Endothelial cell of umbilical vein (primary cell): ENCODE data around the gene DDX56. TPM values are rescaled to one million over a fixed set of nuclear protein-coding genes. Genes with fewer than 3 reads are reported as not detected.

ENCODE experiments used
- BruUV-seq: library from RNA; stranded (reverse); fragments of 400-500 nt; replicated peaks from 2 replicates; lab custom pipeline; 2021; lab: Mats Ljungman, UMichigan
- CTCF ChIA-PET: fragments of 300-600, 350-600 bp; sonication (Branson Sonifier 250); formaldehyde crosslinking; loops from one replicate; lab custom pipeline; 2021; ENCODE audit warnings: antibody characterized with exemption, inconsistent platforms; lab: Charles Lee
- POLR2A ChIA-PET: fragments of 300-600, 350-600 bp; sonication (Branson Sonifier 250); formaldehyde crosslinking; loops from one replicate; lab custom pipeline; 2021; ENCODE audit warnings: antibody characterized with exemption, inconsistent platforms; lab: Charles Lee
- DNase-seq: peaks from one replicate; pipeline ENCODE4 v3.0.0-alpha.2; 2011; ENCODE audit warnings: low read depth, low spot score
- FAIRE-seq: peaks from 2 replicates; lab custom pipeline; 2011; peaks lifted over from hg19 to GRCh38; lab: Jason Lieb, UNC
- H2AFZ ChIP-seq: 2 replicates; pipeline ENCODE4 v1.6.0; 2012; ENCODE audit warnings: low read depth, low read length, control low read depth, inconsistent platforms
- H3K27ac ChIP-seq: 2 replicates; pipeline ENCODE4 v1.5.1; 2011; ENCODE audit warnings: low read depth, mild to moderate bottlenecking, control low read depth, low read length, moderate library complexity; ENCODE audit not compliant: insufficient read depth
- H3K27me3 ChIP-seq, 2 experiments: 2 replicates each; pipeline versions ENCODE4 v1.6.0 to v1.6.1; 2011; ENCODE audit warnings: low read length in 2 of 2, mixed read lengths in 1 of 2; ENCODE audit not compliant: control insufficient read depth in 2 of 2, insufficient read depth in 2 of 2
- H3K36me3 ChIP-seq, 2 experiments: 2 replicates in 1 of 2; 3 replicates in 1 of 2; pipeline ENCODE4 v1.5.1; 2011; ENCODE audit warnings: low read length in 2 of 2, mild to moderate bottlenecking in 1 of 2, moderate library complexity in 1 of 2; ENCODE audit not compliant: control insufficient read depth in 2 of 2, insufficient read depth in 2 of 2; ENCODE audit errors: extremely low read depth in 1 of 2
- H3K4me1 ChIP-seq: 3 replicates; pipeline ENCODE4 v1.5.1; 2011; ENCODE audit warnings: mild to moderate bottlenecking, low read length; ENCODE audit not compliant: control insufficient read depth, insufficient read depth; ENCODE audit errors: extremely low read depth
- H3K4me2 ChIP-seq: 2 replicates; pipeline ENCODE4 v1.6.1; 2011; ENCODE audit warnings: low read length, control low read depth, mixed read lengths; ENCODE audit not compliant: insufficient read depth
- H3K4me3 ChIP-seq, 3 experiments: fragments of 200-600 bp in 1 of 3; sonication (generic), shearing (Covaris generic) in 1 of 3; replicated peaks in 1 of 3; 2 replicates each; pipeline ENCODE4 v1.5.1; 2011 to 2016; ENCODE audit warnings: control low read depth in 3 of 3, low read length in 3 of 3, mild to moderate bottlenecking in 2 of 3, inconsistent platforms in 1 of 3, low read depth in 1 of 3, moderate library complexity in 1 of 3; ENCODE audit not compliant: insufficient read depth in 1 of 3
- H3K79me2 ChIP-seq: 2 replicates; pipeline ENCODE4 v1.6.0; 2012; ENCODE audit warnings: low read length, inconsistent platforms; ENCODE audit not compliant: control insufficient read depth, insufficient read depth
- H3K9ac ChIP-seq: replicated peaks from 2 replicates; pipeline ENCODE3; 2011; ENCODE audit warnings: low read length, control low read depth; ENCODE audit not compliant: insufficient read depth; ENCODE audit errors: extremely low read depth
- H3K9me1 ChIP-seq: replicated peaks from 3 replicates; pipeline ENCODE4 v1.6.0; 2011; ENCODE audit warnings: mild to moderate bottlenecking, low read length; ENCODE audit not compliant: control insufficient read depth, insufficient read depth; ENCODE audit errors: extremely low read depth
- H3K9me3 ChIP-seq: replicated peaks from 2 replicates; pipeline ENCODE4 v1.5.1; 2012; ENCODE audit warnings: low read length, inconsistent platforms; ENCODE audit not compliant: control insufficient read depth, insufficient read depth
- H4K20me1 ChIP-seq: replicated peaks from 2 replicates; pipeline ENCODE3; 2011; ENCODE audit warnings: mild to moderate bottlenecking, low read length; ENCODE audit not compliant: control insufficient read depth, insufficient read depth; ENCODE audit errors: extremely low read depth
- CTCF ChIP-seq, 2 donors: IDR thresholded peaks; 1 replicate in 1 of 2; 2 replicates in 1 of 2; pipeline ENCODE4 v1.5.1; 2011; ENCODE audit warnings: low read length in 2 of 2, mild to moderate bottlenecking in 2 of 2, moderate library complexity in 2 of 2, control low read depth in 1 of 2, inconsistent platforms in 1 of 2, low read depth in 1 of 2; ENCODE audit not compliant: insufficient read depth in 1 of 2; ENCODE audit errors: extremely low read depth in 1 of 2
- EZH2 ChIP-seq: IDR thresholded peaks from 2 replicates; pipeline ENCODE4 v1.6.1; 2012; ENCODE audit warnings: borderline replicate concordance, low read depth, mild to moderate bottlenecking, moderate library complexity, low read length, inconsistent platforms; ENCODE audit not compliant: severe bottlenecking
- FOS ChIP-seq: IDR thresholded peaks from 2 replicates; pipeline ENCODE4 v1.6.1; 2011; ENCODE audit warnings: mild to moderate bottlenecking, low read length, moderate library complexity, borderline replicate concordance; ENCODE audit not compliant: insufficient read depth
- GATA2 ChIP-seq: IDR thresholded peaks from 2 replicates; pipeline ENCODE4 v1.7.0; 2011; ENCODE audit warnings: low read depth, mild to moderate bottlenecking, moderate library complexity, mixed read lengths, low read length; ENCODE audit not compliant: insufficient read length, insufficient read depth
- JUN ChIP-seq: IDR thresholded peaks from 2 replicates; pipeline ENCODE4 v1.6.1; 2011; ENCODE audit warnings: borderline replicate concordance, low read depth; ENCODE audit not compliant: insufficient read length, insufficient read depth
- MAX ChIP-seq: IDR thresholded peaks from 2 replicates; pipeline ENCODE4 v1.6.1; 2011; ENCODE audit not compliant: insufficient read depth, insufficient read length
- MYC ChIP-seq: IDR thresholded peaks from one replicate; pipeline ENCODE4 v1.6.1; 2011; ENCODE audit warnings: mild to moderate bottlenecking, low read depth, low read length
- POLR2A ChIP-seq: IDR thresholded peaks from 2 replicates; pipeline ENCODE4 v1.6.1; 2012; ENCODE audit warnings: low read depth, mild to moderate bottlenecking, control low read depth, low read length
- POLR2AphosphoS5 ChIP-seq: IDR thresholded peaks from 2 replicates; pipeline ENCODE4 v1.6.1; 2012; ENCODE audit warnings: low read depth, mild to moderate bottlenecking, control low read depth, low read length, moderate library complexity; ENCODE audit not compliant: insufficient read depth
- dilution Hi-C: fragments of 300-500 bp; cut with MboI; formaldehyde crosslinking; loops from one replicate; pipeline ENCODE4 v1.15.0; 2019; ENCODE audit warnings: low sequenced_read_pairs; ENCODE audit not compliant: extremely low pct_ligation_motif_present
- intact Hi-C: fragments of 100-400 bp; cut with micrococcal nuclease; formaldehyde crosslinking; loops from one replicate; pipeline ENCODE4 v1.10.0; 2022
- polyA plus RNA-seq, 4 experiments: library from polyadenylated mRNA; depleted of rRNA in 3 of 4; stranded (reverse) in 3 of 4; unstranded in 1 of 4; fragments of >200 nt; gene quantifications; 2 replicates each; pipeline versions ENCODE4 v1.2.1 to v1.2.3, GENCODE V29; 2011 to 2012; ENCODE audit warnings: missing spikeins in 1 of 4
- total RNA-seq: library from RNA; stranded (reverse); gene quantifications from 2 replicates; pipeline ENCODE4 v1.2.3, GENCODE V29; 2021

DDX56 gene
- total and polyA plus RNA-seq, 2 donors (not counting 3 experiments of a cell fraction or from before 2014, with no cell fraction given) = 94.7 to 96.6 TPM

GRCh38 chr7:44608916-44609648 is 35.4 kb upstream of the DDX56 start:
- TF ChIP-seq FOS (no peak), GATA2 (no peak), JUN (no peak), MYC (no peak), POLR2AphosphoS5 (no peak), EZH2 (no peak), CTCF (IDR thresholded peaks at IDR 0.05; ENCODE audit: extremely low read depth in 1 of 2, insufficient read depth in 1 of 2, low read depth in 1 of 2, low read length in 2 of 2) (no peak), MAX (no peak), POLR2A (no peak)
- POLR2A ChIA-PET = interaction anchor here (0.6 to 0.9 kb wide), 3 partner anchors 14 to 195 kb away, joined by 3 to 8 read pairs (median 4); no protein-coding TSS in a partner anchor
- peaks cover 64% of the 10 kb centered on the region for H3K79me2 ChIP-seq
- no peak overlapping the region for H2AFZ ChIP-seq
- no peaks in the 10 kb centered on the region for H3K9me3 ChIP-seq
- H3K36me3 ChIP-seq = no peaks in the 10 kb centered on the region
- H3K4me1 ChIP-seq = peaks cover 11% of the 10 kb centered on the region
- dilution Hi-C loops = no loop called here
- H3K4me3 ChIP-seq = no peak overlapping the region
- no peaks in the 10 kb centered on the region for H3K27me3 ChIP-seq
- no peaks in the 10 kb centered on the region for H3K9me1 ChIP-seq
- H4K20me1 ChIP-seq = no peaks in the 10 kb centered on the region
- no TSS peak for BruUV-seq
- intact Hi-C loops = no loop called here
- CTCF ChIA-PET = no interaction called here
- no peak for DNase-seq
- no peak overlapping the region for H3K9ac ChIP-seq
- no peak overlapping the region for H3K4me2 ChIP-seq
- FAIRE-seq = no peak
- H3K27ac ChIP-seq = no peak overlapping the region
